Measurements from ENCODE around the gene NRG2.

GRCh38 chr5:139856714-139857113, 186.4 kb downstream of the NRG2 start:
- TF ChIP-seq, protein P1, sequence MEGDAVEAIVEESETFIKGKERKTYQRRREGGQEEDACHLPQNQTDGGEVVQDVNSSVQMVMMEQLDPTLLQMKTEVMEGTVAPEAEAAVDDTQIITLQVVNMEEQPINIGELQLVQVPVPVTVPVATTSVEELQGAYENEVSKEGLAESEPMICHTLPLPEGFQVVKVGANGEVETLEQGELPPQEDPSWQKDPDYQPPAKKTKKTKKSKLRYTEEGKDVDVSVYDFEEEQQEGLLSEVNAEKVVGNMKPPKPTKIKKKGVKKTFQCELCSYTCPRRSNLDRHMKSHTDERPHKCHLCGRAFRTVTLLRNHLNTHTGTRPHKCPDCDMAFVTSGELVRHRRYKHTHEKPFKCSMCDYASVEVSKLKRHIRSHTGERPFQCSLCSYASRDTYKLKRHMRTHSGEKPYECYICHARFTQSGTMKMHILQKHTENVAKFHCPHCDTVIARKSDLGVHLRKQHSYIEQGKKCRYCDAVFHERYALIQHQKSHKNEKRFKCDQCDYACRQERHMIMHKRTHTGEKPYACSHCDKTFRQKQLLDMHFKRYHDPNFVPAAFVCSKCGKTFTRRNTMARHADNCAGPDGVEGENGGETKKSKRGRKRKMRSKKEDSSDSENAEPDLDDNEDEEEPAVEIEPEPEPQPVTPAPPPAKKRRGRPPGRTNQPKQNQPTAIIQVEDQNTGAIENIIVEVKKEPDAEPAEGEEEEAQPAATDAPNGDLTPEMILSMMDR (IDR thresholded peaks at IDR 0.05) = no peak
- TF ChIP-seq POLR2A (IDR thresholded peaks at IDR 0.05) = no peak

Data from esophagus squamous epithelium (tissue), 4 donors.